ENCODE results near the gene GYPC. TPM values are rescaled to one million over a fixed set of nuclear protein-coding genes. Genes with fewer than 3 reads are reported as not detected.
A peak's percentile ranks its signal among the peaks of the same experiment; 100 is the strongest.

GYPC gene
- total RNA-seq, 1 experiment from 2014 or later: 28.1 TPM

- ATAC-seq (no peak), DNase-seq (ENCODE audit: low spot score) (no peak)
- peaks cover 19% of the 10 kb centered on the region for H3K27me3 Mint-ChIP-seq (ENCODE audit: low read depth)
- CTCF ChIA-PET: no interaction called here
- TF ChIP-seq ZNF232 (CRISPR knock-in tag; IDR thresholded peaks at IDR 0.05) (no peak), FOXK1 (CRISPR knock-in tag; IDR thresholded peaks at IDR 0.05) (no peak), FOXP4 (CRISPR knock-in tag; IDR thresholded peaks at IDR 0.05) (no peak), TP53 (CRISPR knock-in tag; IDR thresholded peaks at IDR 0.05) (no peak), ZBTB21 (CRISPR knock-in tag; IDR thresholded peaks at IDR 0.05; ENCODE audit: borderline replicate concordance) (no peak), HMGA2 (CRISPR knock-in tag; IDR thresholded peaks at IDR 0.05) (no peak), ZNF138 (CRISPR knock-in tag; conservative IDR thresholded peaks at IDR 0.05) (no peak), USF2 (CRISPR knock-in tag; IDR thresholded peaks at IDR 0.05) (no peak), JAZF1 (CRISPR knock-in tag; IDR thresholded peaks at IDR 0.05) (no peak), NR1H2 (CRISPR knock-in tag; IDR thresholded peaks at IDR 0.05) (no peak)
- H3K36me3 Mint-ChIP-seq: no peaks in the 10 kb centered on the region
- H3K9me3 Mint-ChIP-seq: no peaks in the 10 kb centered on the region
- peaks cover 45% of the 10 kb centered on the region for H3K4me1 Mint-ChIP-seq
- H3K27ac Mint-ChIP-seq: peak overlapping the region; percentile 60; the same call in 1 of the 2 replicates
- POLR2A ChIA-PET: no interaction called here
- no peak overlapping the region for H3K4me3 Mint-ChIP-seq
Measured at GRCh38 chr2:126658905-126659561, 3.1 kb downstream of the GYPC start.

- peaks cover 44% of the 10 kb centered on the region for H3K4me1 Mint-ChIP-seq
- H3K36me3 Mint-ChIP-seq: no peaks in the 10 kb centered on the region
- CTCF ChIA-PET: no interaction called here
- H3K9me3 Mint-ChIP-seq: no peaks in the 10 kb centered on the region
- no peak overlapping the region for H3K4me3 Mint-ChIP-seq
- H3K27me3 Mint-ChIP-seq (ENCODE audit: low read depth): peaks cover 18% of the 10 kb centered on the region
- DNase-seq (ENCODE audit: low spot score) (no peak), ATAC-seq (no peak)
- POLR2A ChIA-PET: no interaction called here
- H3K27ac Mint-ChIP-seq: no peak overlapping the region; the same call in 1 of the 2 replicates
- TF ChIP-seq AFF4 (CRISPR knock-in tag; IDR thresholded peaks at IDR 0.05; ENCODE audit: borderline replicate concordance): no peak
- TF ChIP-seq EMX1 (CRISPR knock-in tag; IDR thresholded peaks at IDR 0.05): no peak
- TF ChIP-seq KAT7 (CRISPR knock-in tag; IDR thresholded peaks at IDR 0.05; ENCODE audit: borderline replicate concordance): no peak
- TF ChIP-seq ZNF425 (CRISPR knock-in tag; conservative IDR thresholded peaks at IDR 0.05): no peak
- no peak for TF ChIP-seq PRRX2 (CRISPR knock-in tag; IDR thresholded peaks at IDR 0.05)
- no peak for TF ChIP-seq HMGXB4 (CRISPR knock-in tag; IDR thresholded peaks at IDR 0.05)
- no peak for TF ChIP-seq ATF2 (CRISPR knock-in tag; IDR thresholded peaks at IDR 0.05; ENCODE audit: borderline replicate concordance, low read depth)
- TF ChIP-seq FOXK1 (CRISPR knock-in tag; IDR thresholded peaks at IDR 0.05): no peak
- no peak for TF ChIP-seq MYBL2 (CRISPR knock-in tag; IDR thresholded peaks at IDR 0.05)
- no peak for TF ChIP-seq E2F1 (CRISPR knock-in tag; IDR thresholded peaks at IDR 0.05)
Measured at GRCh38 chr2:126659562-126660467, 3.9 kb downstream of the GYPC start.
